ENCODE measurements around the gene RPL14.
A peak's percentile ranks its signal among the peaks of the same experiment; 100 is the strongest.
"Not testable (repeated sequence)": the region's sequence is repeated elsewhere in the genome, so short reads cannot be mapped to it uniquely, and the experiment has no call there.

The RPL14 gene

GRCh38 chr3:40456940-40457823, at the start of gene RPL14:
Gene RPL14, plus strand, starts transcription at chr3:40457339. Its CDS starts 133 bp downstream, at chr3:40457472.
- peak; percentile 87 to 95 for DNase-seq

- no peak for DNase-seq
Measured at GRCh38 chr3:40407611-40408010, 49.5 kb upstream of the RPL14 start.

GRCh38 chr3:40414270-40414669, 42.9 kb upstream of the RPL14 start:
- DNase-seq, result no peak

DNA sequence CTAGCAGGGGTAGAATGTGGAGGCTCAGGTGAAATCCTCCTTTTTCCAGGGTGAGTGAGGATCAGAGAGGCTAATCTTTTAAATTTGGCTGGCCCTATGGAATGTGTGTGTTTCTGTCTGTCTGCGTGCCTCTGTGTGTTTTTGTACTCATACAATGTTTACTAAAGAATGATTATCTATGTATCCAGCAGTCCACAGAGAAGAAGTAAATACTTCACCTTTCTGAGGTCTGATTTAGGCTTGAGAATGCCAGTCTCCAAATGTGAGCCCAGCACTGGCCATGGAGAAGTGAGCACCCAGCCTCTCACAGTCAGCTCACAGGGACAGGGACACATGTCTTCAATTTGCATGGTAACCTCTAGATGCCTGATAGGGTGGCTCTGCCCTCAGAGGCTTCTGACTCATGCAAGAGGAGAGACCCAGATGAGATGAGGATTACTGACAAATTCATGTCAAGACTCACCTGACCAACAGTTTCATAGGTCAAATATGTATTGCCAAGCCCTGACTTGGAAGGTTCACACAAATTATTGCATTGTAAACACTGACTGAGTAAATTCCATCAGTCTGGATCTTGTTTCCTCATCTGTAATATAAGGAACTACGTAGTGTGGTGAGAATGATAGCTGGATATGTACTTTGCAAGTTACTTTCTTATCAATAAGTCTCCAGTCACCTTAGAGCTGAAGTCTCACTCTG, 39.1 kb upstream of the RPL14 start:
- DNase-seq, result no peak

DNA sequence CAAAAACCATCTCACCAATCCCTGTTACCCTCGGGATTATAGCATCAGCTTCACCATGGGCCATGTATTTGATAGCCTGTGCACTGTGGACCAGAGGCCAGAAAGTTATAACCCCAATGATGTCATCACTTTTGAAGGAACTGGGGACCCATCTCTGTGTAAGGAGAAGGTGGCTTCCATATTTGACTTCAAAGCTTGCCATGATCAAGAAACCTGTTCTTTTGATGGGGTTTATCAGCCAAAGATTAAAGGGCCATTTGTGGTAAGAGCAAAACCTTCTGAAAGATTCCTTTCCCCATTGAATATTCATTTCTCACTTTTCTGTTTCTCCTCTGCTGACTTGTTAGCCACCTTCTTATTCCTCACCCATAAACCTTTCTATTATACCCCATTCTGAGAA, 34.3 kb upstream of the RPL14 start:
- DNase-seq, result no peak

GRCh38 chr3:40427045-40427669, 30.0 kb upstream of the RPL14 start:
- DNase-seq, result no peak

GRCh38 chr3:40432793-40433192, 24.3 kb upstream of the RPL14 start:
- no peak for DNase-seq

DNA sequence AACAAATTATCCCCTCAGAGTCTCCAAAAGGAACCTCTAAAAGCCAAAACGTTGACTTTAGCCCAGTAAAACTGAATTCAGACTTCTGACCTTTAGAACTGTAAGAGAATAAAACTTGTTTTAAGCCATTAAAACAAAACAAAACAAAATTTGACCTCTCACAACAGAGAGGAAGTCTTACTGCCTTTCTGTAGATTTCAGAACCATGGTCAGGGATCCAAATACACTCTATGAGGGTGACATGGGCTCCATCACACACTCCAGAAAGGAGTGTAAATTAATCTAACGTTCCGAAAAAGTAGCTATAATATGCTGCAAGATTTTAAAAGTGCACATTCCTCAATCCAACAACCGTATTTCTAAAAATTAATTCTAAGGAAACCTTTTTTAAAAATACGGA, 19.2 kb upstream of the RPL14 start:
- no peak for DNase-seq

GRCh38 chr3:40445062-40445461, 12.1 kb upstream of the RPL14 start:
- no peak for DNase-seq

DNA sequence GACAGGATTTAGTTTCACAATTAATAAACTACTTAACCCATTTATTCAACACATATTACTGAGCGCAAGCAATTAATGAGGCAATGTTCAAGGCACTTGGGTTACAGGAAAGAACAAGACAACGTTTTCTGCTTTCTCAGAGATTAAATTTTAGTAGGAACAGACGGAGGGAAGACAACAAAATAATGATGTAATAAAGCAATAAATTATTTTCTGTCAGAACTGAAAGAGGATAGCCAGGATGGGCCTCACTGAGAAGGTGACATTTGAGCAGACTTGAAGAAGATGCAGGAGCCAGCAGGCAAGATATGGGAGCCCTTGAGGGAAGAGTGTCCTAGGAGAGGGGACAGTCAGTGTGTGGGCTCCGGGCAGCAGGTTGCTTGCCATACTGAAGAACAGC, 11.3 kb upstream of the RPL14 start:
- no peak for DNase-seq

- no peak for DNase-seq
Measured at GRCh38 chr3:40450438-40450837, 6.7 kb upstream of the RPL14 start.

GRCh38 chr3:40451551-40451950, 5.6 kb upstream of the RPL14 start:
- no peak for DNase-seq

DNA sequence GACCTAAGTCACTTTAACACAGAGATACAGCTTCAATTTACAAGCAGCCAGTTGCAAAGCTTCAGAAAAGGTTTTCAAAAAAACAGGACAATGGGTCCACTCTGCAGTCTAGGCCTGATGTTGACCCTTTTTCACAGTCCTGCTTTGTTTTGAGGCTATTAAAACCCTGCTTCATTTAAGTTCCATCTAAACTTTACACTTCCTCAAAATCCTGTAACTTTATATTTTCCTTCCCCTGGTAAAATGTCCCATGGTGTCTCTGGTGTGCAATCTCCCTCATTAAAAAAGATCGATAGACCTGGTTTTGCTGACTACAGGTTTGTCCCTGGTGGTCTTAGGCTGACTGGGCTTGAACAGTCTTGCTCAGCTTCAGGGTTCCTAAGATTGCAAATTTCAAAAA, 5.1 kb upstream of the RPL14 start:
- DNase-seq, result no peak

GRCh38 chr3:40452562-40452875, 4.6 kb upstream of the RPL14 start:
- no peak for DNase-seq

- peak; percentile 98 to 99 for DNase-seq
Measured at GRCh38 chr3:40452876-40453730, 4.0 kb upstream of the RPL14 start.

- no peak for DNase-seq
Measured at GRCh38 chr3:40453933-40454332, 3.2 kb upstream of the RPL14 start.

GRCh38 chr3:40455328-40455727, 1.8 kb upstream of the RPL14 start:
- DNase-seq, result no peak

DNA sequence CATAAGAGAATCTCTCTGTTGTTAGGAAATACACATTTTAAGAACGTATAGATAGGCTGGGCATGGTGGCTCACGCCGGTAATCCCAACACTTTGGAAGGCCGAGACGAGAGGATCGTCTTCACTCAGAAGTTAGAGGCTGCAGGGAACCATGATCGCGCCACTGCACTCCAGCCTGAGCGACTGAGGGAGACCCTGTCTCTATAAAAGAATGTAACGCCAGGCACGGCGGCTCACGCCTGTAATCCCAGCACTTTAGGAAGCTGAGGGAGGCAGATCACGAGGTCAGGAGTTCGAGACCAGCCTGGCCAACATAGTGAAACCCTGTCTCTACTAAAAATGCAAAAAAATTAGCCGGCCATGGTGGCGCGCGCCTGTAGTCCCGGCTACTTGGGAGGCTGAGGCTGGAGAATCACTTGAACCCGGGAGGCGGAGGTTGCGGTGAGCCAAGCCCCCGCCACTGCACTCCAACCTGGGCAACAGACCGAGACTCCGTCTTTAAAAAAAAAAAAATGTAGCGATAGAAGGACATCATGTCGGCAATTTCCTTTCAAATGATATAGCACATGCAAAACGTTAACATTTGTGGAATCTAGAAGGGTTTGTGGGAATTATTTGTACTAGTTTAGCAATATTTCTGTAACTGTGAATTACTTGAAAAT, 730 bp upstream of the RPL14 start:
- DNase-seq, result no peak

GRCh38 chr3:40458473-40458872, 1.3 kb downstream of the RPL14 start:
- no peak for DNase-seq

DNA sequence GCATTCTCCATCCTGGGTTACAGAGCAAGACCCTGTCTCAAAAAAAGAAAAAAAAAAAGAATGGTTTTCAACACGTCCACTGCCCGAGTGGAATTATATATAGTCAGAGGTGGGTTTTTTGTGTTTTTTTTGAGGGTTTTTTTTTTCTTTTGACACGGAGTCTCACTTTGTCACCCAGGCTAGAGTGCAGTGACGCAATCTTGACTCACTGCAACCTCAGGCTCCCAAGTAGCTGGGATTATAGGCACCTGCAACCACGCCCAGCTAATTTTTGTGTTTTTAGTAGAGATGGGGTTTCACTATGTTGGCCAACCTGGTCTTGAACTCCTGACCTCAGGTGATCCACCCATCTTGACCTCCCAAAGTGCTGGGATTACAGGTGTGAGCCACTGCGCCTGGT, 3.3 kb downstream of the RPL14 start:
- not testable (repeated sequence) for DNase-seq

GRCh38 chr3:40461161-40461560, 4.0 kb downstream of the RPL14 start:
- DNase-seq, result no peak

GRCh38 chr3:40462838-40463237, 5.7 kb downstream of the RPL14 start:
- DNase-seq, result not testable (repeated sequence)
